HEK293 (cell line): Measurements from ENCODE around the gene ARHGAP30.

Source experiments
- CTCF ChIA-PET: fragments of 350-600 bp; formaldehyde crosslinking; extraction: SDS; loops from one replicate; lab custom pipeline; 2021; ENCODE audit warnings: antibody characterized with exemption; lab: Yijun Ruan, JAX
- POLR2A ChIA-PET: fragments of 300-600 bp; formaldehyde crosslinking; extraction: SDS; loops from one replicate; lab custom pipeline; 2020; ENCODE audit warnings: antibody characterized with exemption, inconsistent platforms; lab: Yijun Ruan, JAX
- H3K27ac ChIP-seq: fragments of 200-500 bp; sonication (Bioruptor generic); 2 replicates; pipeline ENCODE4 v1.5.1; 2014; ENCODE audit warnings: low read depth, low read length, control low read depth, inconsistent platforms; ENCODE audit errors: extremely low read depth
- H3K36me3 ChIP-seq, 2 experiments: fragments of 200-500 bp in 1 of 2; sonication (Bioruptor generic) in 1 of 2; 1 replicate in 1 of 2; 2 replicates in 1 of 2; pipeline ENCODE4 v1.5.1; 2014 to 2017; ENCODE audit warnings: inconsistent platforms in 2 of 2, low read length in 2 of 2; ENCODE audit not compliant: control insufficient read depth in 2 of 2, insufficient read depth in 1 of 2
- H3K4me1 ChIP-seq: fragments of 200-500 bp; sonication (Bioruptor generic); 2 replicates; pipeline ENCODE4 v1.5.1; 2014; ENCODE audit warnings: mild to moderate bottlenecking, low read length, inconsistent platforms; ENCODE audit not compliant: control insufficient read depth, insufficient read depth
- H3K4me3 ChIP-seq: 2 replicates; pipeline ENCODE4 v1.5.1; 2011; ENCODE audit warnings: low read depth, mild to moderate bottlenecking, control low read depth, low read length, moderate library complexity
- H3K9me3 ChIP-seq: fragments of 200-500 bp; sonication (Bioruptor generic); 2 replicates; pipeline ENCODE4 v1.5.1; 2014; ENCODE audit warnings: low read depth, low read length, inconsistent platforms; ENCODE audit not compliant: control insufficient read depth, insufficient read depth
- ATF2 ChIP-seq: fragments of 450-650 bp; formaldehyde crosslinking; IDR thresholded peaks from 2 replicates; pipeline ENCODE4 v1.5.1; 2016; ENCODE audit warnings: missing biosample characterization, missing genetic modification characterization, low read depth
- EGR2 ChIP-seq: fragments of 450-650 bp; formaldehyde crosslinking; IDR thresholded peaks from 2 replicates; pipeline ENCODE4 v1.5.1; 2016; ENCODE audit warnings: low read depth, missing biosample characterization, missing genetic modification characterization
- GLIS2 ChIP-seq: fragments of 450-650 bp; formaldehyde crosslinking; IDR thresholded peaks from 2 replicates; pipeline ENCODE4 v1.5.1; 2016; ENCODE audit warnings: missing biosample characterization, missing genetic modification characterization
- INSM2 ChIP-seq: fragments of 450-650 bp; formaldehyde crosslinking; IDR thresholded peaks from 2 replicates; pipeline ENCODE4 v1.5.1; 2016; ENCODE audit warnings: missing biosample characterization, missing genetic modification characterization
- KLF1 ChIP-seq: fragments of 450-650 bp; formaldehyde crosslinking; IDR thresholded peaks from 2 replicates; pipeline ENCODE4 v1.5.1; 2016; ENCODE audit warnings: missing biosample characterization, missing genetic modification characterization
- PRDM2 ChIP-seq: fragments of 450-650 bp; formaldehyde crosslinking; IDR thresholded peaks from 2 replicates; pipeline ENCODE4 v1.5.1; 2016; ENCODE audit warnings: missing biosample characterization, missing genetic modification characterization, borderline replicate concordance
- SALL2 ChIP-seq: fragments of 450-650 bp; formaldehyde crosslinking; IDR thresholded peaks from 2 replicates; pipeline ENCODE4 v1.5.0; 2017; ENCODE audit warnings: missing biosample characterization, mild to moderate bottlenecking, missing genetic modification characterization, borderline replicate concordance
- SCRT2 ChIP-seq: fragments of 450-650 bp; formaldehyde crosslinking; IDR thresholded peaks from 2 replicates; pipeline ENCODE4 v1.5.1; 2016; ENCODE audit warnings: missing biosample characterization, missing genetic modification characterization
- SP2 ChIP-seq: fragments of 450-650 bp; formaldehyde crosslinking; IDR thresholded peaks from 2 replicates; pipeline ENCODE4 v1.5.1; 2016; ENCODE audit warnings: missing biosample characterization, missing genetic modification characterization
- TRIM28 ChIP-seq: IDR thresholded peaks from 2 replicates; pipeline ENCODE4 v1.6.1; 2011; ENCODE audit warnings: low read length, control low read depth, borderline replicate concordance
- ZBTB21 ChIP-seq: fragments of 450-650 bp; formaldehyde crosslinking; IDR thresholded peaks from 2 replicates; pipeline ENCODE4 v1.5.1; 2017; ENCODE audit warnings: missing biosample characterization, missing genetic modification characterization
- ZNF112 ChIP-seq: fragments of 450-650 bp; formaldehyde crosslinking; IDR thresholded peaks from 2 replicates; pipeline ENCODE4 v1.5.0; 2017; ENCODE audit warnings: missing biosample characterization, missing genetic modification characterization
- ZNF221 ChIP-seq: fragments of 450-650 bp; formaldehyde crosslinking; IDR thresholded peaks from 2 replicates; pipeline ENCODE4 v1.5.1; 2017; ENCODE audit warnings: missing biosample characterization, missing genetic modification characterization, borderline replicate concordance
- ZNF354C ChIP-seq: fragments of 450-650 bp; formaldehyde crosslinking; IDR thresholded peaks from 2 replicates; pipeline ENCODE4 v1.5.1; 2016; ENCODE audit warnings: missing biosample characterization, missing genetic modification characterization, low read depth, borderline replicate concordance
- ZNF48 ChIP-seq: fragments of 450-650 bp; formaldehyde crosslinking; IDR thresholded peaks from 2 replicates; pipeline ENCODE4 v1.5.1; 2016; ENCODE audit warnings: missing biosample characterization, missing genetic modification characterization
- ZNF571 ChIP-seq: fragments of 450-650 bp; formaldehyde crosslinking; IDR thresholded peaks from 2 replicates; pipeline ENCODE4 v1.5.0; 2017; ENCODE audit warnings: missing biosample characterization, missing genetic modification characterization
- ZNF626 ChIP-seq: fragments of 450-650 bp; sonication (Bioruptor Pico); formaldehyde crosslinking; IDR thresholded peaks from 2 replicates; pipeline ENCODE4 v1.5.1; 2018; ENCODE audit warnings: missing biosample characterization, missing genetic modification characterization, inconsistent platforms
- ZNF639 ChIP-seq: fragments of 450-650 bp; formaldehyde crosslinking; IDR thresholded peaks from 2 replicates; pipeline ENCODE4 v1.5.1; 2016; ENCODE audit warnings: missing biosample characterization, missing genetic modification characterization
- ZNF704 ChIP-seq: fragments of 450-650 bp; formaldehyde crosslinking; IDR thresholded peaks from 2 replicates; pipeline ENCODE4 v1.5.1; 2016; ENCODE audit warnings: missing biosample characterization, missing genetic modification characterization
- ZNF768 ChIP-seq: fragments of 450-650 bp; formaldehyde crosslinking; IDR thresholded peaks from 2 replicates; pipeline ENCODE4 v1.5.1; 2018; ENCODE audit warnings: missing biosample characterization, mild to moderate bottlenecking, missing genetic modification characterization
- ZNF785 ChIP-seq: fragments of 450-650 bp; formaldehyde crosslinking; IDR thresholded peaks from 2 replicates; pipeline ENCODE4 v1.5.1; 2016; ENCODE audit warnings: missing biosample characterization, missing genetic modification characterization

Gene ARHGAP30

GRCh38 chr1:161076410-161076809 is 6.7 kb upstream of the ARHGAP30 start:
- TF ChIP-seq ZNF112 (tag by site-specific recombination) (no peak), ZNF354C (tag by site-specific recombination) (no peak), EGR2 (tag by site-specific recombination) (peak; percentile 23; the same call in 1 of the 2 replicates), KLF1 (tag by site-specific recombination) (peak; percentile 82)
- Histone ChIP-seq H3K27ac (no peak overlapping the region), H3K36me3 (peaks cover 0 to 8% of the 10 kb centered on the region in 2 experiments; a peak in 1 of 3 replicates), H3K4me1 (no peaks in the 10 kb centered on the region), H3K4me3 (no peak overlapping the region), H3K9me3 (no peaks in the 10 kb centered on the region)
- POLR2A ChIA-PET = interaction anchor here (0.6 to 0.7 kb wide), 3 partner anchors 22 to 246 kb away, joined by 4 to 5 read pairs (median 5); partner anchors contain the start of gene KLHDC9
- CTCF ChIA-PET = interaction anchor here (1.0 to 1.5 kb wide), 2 partner anchors 21 to 62 kb away, joined by 3 to 4 read pairs; no protein-coding TSS in a partner anchor

GRCh38 chr1:161074676-161075368 is 5.1 kb upstream of the ARHGAP30 start:
- Histone ChIP-seq H3K36me3 (peaks cover 0 to 13% of the 10 kb centered on the region in 2 experiments; a peak in 1 of 3 replicates), H3K27ac (peak overlapping the region; percentile 33; the same call in 1 of the 2 replicates), H3K4me3 (peak overlapping the region; percentile 39), H3K9me3 (no peaks in the 10 kb centered on the region), H3K4me1 (no peaks in the 10 kb centered on the region)
- CTCF ChIA-PET = interaction anchor here (0.7 to 6.1 kb wide), 2 partner anchors 22 to 48 kb away, joined by 3 to 56 read pairs; partner anchors contain the start of gene KLHDC9
- POLR2A ChIA-PET = interaction anchor here (0.9 kb wide), 1 partner anchor 53 kb away, joined by 3 read pairs; no protein-coding TSS in a partner anchor
- TF ChIP-seq INSM2 (no peak), ZBTB21 (tag by site-specific recombination) (0 out of 2 replicates have a peak, but pooled peaks have one; percentile 19), ZNF704 (0 out of 2 replicates have a peak, but pooled peaks have one; percentile 19), SCRT2 (tag by site-specific recombination) (peak; percentile 89), ZNF626 (tag by site-specific recombination) (no peak), SALL2 (tag by site-specific recombination) (0 out of 2 replicates have a peak, but pooled peaks have one; percentile 64), ATF2 (peak; percentile 92), ZNF768 (tag by site-specific recombination) (no peak), ZNF48 (tag by site-specific recombination) (no peak), PRDM2 (tag by site-specific recombination) (peak; percentile 88; the same call in 1 of the 2 replicates), ZNF639 (tag by site-specific recombination) (0 out of 2 replicates have a peak, but pooled peaks have one; percentile 34), TRIM28 (no peak), ZNF571 (tag by site-specific recombination) (0 out of 2 replicates have a peak, but pooled peaks have one; percentile 34), GLIS2 (tag by site-specific recombination) (peak; percentile 45), ZNF221 (no peak), KLF1 (tag by site-specific recombination) (peak; percentile 82), ZNF785 (tag by site-specific recombination) (0 out of 2 replicates have a peak, but pooled peaks have one; percentile 23), SP2 (0 out of 2 replicates have a peak, but pooled peaks have one; percentile 28)
